ENCODE data around the gene HEG1. TPM values are rescaled to one million over a fixed set of nuclear protein-coding genes. Genes with fewer than 3 reads are reported as not detected.

The HEG1 gene
- total RNA-seq, 1 experiment from 2014 or later = 14.6 TPM

GRCh38 chr3:124941771-124942170, 114.0 kb downstream of the HEG1 start:
- H3K4me1 Mint-ChIP-seq = no peaks in the 10 kb centered on the region
- ChIA-PET CTCF (no interaction called here), POLR2A (interaction anchor here (0.5 kb wide), 1 partner anchor 272 kb away, joined by 4 read pairs; no protein-coding TSS in a partner anchor)
- no peaks in the 10 kb centered on the region for H3K27me3 Mint-ChIP-seq (ENCODE audit: low read depth)
- H3K36me3 Mint-ChIP-seq = no peaks in the 10 kb centered on the region
- ATAC-seq (no peak), DNase-seq (ENCODE audit: low spot score) (no peak)
- no peak overlapping the region for H3K27ac Mint-ChIP-seq
- H3K4me3 Mint-ChIP-seq = no peak overlapping the region
- peaks cover 7% of the 10 kb centered on the region for H3K9me3 Mint-ChIP-seq
- no peak for TF ChIP-seq FOXJ3 (CRISPR knock-in tag; IDR thresholded peaks at IDR 0.05; ENCODE audit: borderline replicate concordance)
- no peak for TF ChIP-seq ZNF423 (CRISPR knock-in tag; IDR thresholded peaks at IDR 0.05)
- TF ChIP-seq ZNF532 (CRISPR knock-in tag; IDR thresholded peaks at IDR 0.05; ENCODE audit: borderline replicate concordance) = no peak
- no peak for TF ChIP-seq ZBTB21 (CRISPR knock-in tag; IDR thresholded peaks at IDR 0.05; ENCODE audit: borderline replicate concordance)
- no peak for TF ChIP-seq CREM (CRISPR knock-in tag; IDR thresholded peaks at IDR 0.05)
- no peak for TF ChIP-seq USF1 (CRISPR knock-in tag; IDR thresholded peaks at IDR 0.05)
- TF ChIP-seq PRRX2 (CRISPR knock-in tag; IDR thresholded peaks at IDR 0.05) = no peak

GRCh38 chr3:124939661-124940060, 116.1 kb downstream of the HEG1 start:
- DNase-seq (ENCODE audit: low spot score) (no peak), ATAC-seq (no peak)
- ChIA-PET CTCF (interaction anchor here (1.0 to 2.0 kb wide), 3 partner anchors 179 to 226 kb away, joined by 4 to 5 read pairs (median 4); no protein-coding TSS in a partner anchor), POLR2A (no interaction called here)
- H3K27me3 Mint-ChIP-seq (ENCODE audit: low read depth) = no peaks in the 10 kb centered on the region
- no peak overlapping the region for H3K27ac Mint-ChIP-seq
- no peaks in the 10 kb centered on the region for H3K4me1 Mint-ChIP-seq
- no peaks in the 10 kb centered on the region for H3K36me3 Mint-ChIP-seq
- no peak overlapping the region for H3K4me3 Mint-ChIP-seq
- peaks cover 7% of the 10 kb centered on the region for H3K9me3 Mint-ChIP-seq
- TF ChIP-seq ZNF121 (CRISPR knock-in tag; IDR thresholded peaks at IDR 0.05) = no peak
- no peak for TF ChIP-seq CBFB (CRISPR knock-in tag; IDR thresholded peaks at IDR 0.05; ENCODE audit: low read depth)
- TF ChIP-seq ZNF138 (CRISPR knock-in tag; conservative IDR thresholded peaks at IDR 0.05) = no peak
- TF ChIP-seq TP53 (CRISPR knock-in tag; IDR thresholded peaks at IDR 0.05) = no peak
- TF ChIP-seq AFF4 (CRISPR knock-in tag; IDR thresholded peaks at IDR 0.05; ENCODE audit: borderline replicate concordance) = no peak
- TF ChIP-seq SMAD4 (CRISPR knock-in tag; IDR thresholded peaks at IDR 0.05) = no peak
- TF ChIP-seq ZSCAN18 (CRISPR knock-in tag; IDR thresholded peaks at IDR 0.05) = no peak
- TF ChIP-seq ZNF219 (CRISPR knock-in tag; IDR thresholded peaks at IDR 0.05; ENCODE audit: borderline replicate concordance) = no peak
- TF ChIP-seq E2F5 (CRISPR knock-in tag; IDR thresholded peaks at IDR 0.05) = no peak
- TF ChIP-seq TEAD4 (CRISPR knock-in tag; IDR thresholded peaks at IDR 0.05) = no peak
- no peak for TF ChIP-seq ZNF281 (CRISPR knock-in tag; IDR thresholded peaks at IDR 0.05)
- no peak for TF ChIP-seq FOXK1 (CRISPR knock-in tag; IDR thresholded peaks at IDR 0.05)
- TF ChIP-seq RORB (CRISPR knock-in tag; IDR thresholded peaks at IDR 0.05) = no peak
- TF ChIP-seq NR1H2 (CRISPR knock-in tag; IDR thresholded peaks at IDR 0.05) = no peak
- TF ChIP-seq USF1 (CRISPR knock-in tag; IDR thresholded peaks at IDR 0.05) = no peak
